Breast epithelium (tissue), 4 donors: ENCODE results near the gene REEP1. TPM values are rescaled to one million over a fixed set of nuclear protein-coding genes. Genes with fewer than 3 reads are reported as not detected.

Source experiments
- DNase-seq, 2 donors: peaks; one replicate each; pipeline ENCODE4 v3.0.0-alpha.2; 2019; ENCODE audit warnings: low spot score in 2 of 2
- H3K27ac ChIP-seq, 2 donors: fragments of 200-600 bp; sonication (generic) in 1 of 2; one replicate each; pipeline ENCODE4 v1.5.1; 2016 to 2019; ENCODE audit warnings: mild to moderate bottlenecking in 1 of 2
- H3K27me3 ChIP-seq, 2 donors: fragments of 200-600 bp; sonication (generic) in 1 of 2; one replicate each; pipeline versions ENCODE4 v1.5.1 to v1.6.0; 2017 to 2019; ENCODE audit warnings: control low read depth in 1 of 2, mild to moderate bottlenecking in 1 of 2
- H3K36me3 ChIP-seq: fragments of 200-600 bp; one replicate; pipeline ENCODE4 v1.5.1; 2019
- H3K4me1 ChIP-seq, 2 donors: fragments of 200-600 bp; sonication (generic); one replicate each; pipeline ENCODE4 v1.5.1; 2016 to 2019; ENCODE audit warnings: control low read depth in 1 of 2
- H3K4me3 ChIP-seq, 3 donors: fragments of 200-600 bp; sonication (generic); 1 replicate in 2 of 3; 2 replicates in 1 of 3; pipeline ENCODE4 v1.5.1; 2016 to 2019; ENCODE audit warnings: mild to moderate bottlenecking in 3 of 3, moderate library complexity in 2 of 3
- H3K9me3 ChIP-seq, 2 donors: fragments of 200-600 bp; sonication (generic) in 1 of 2; one replicate each; pipeline ENCODE4 v1.5.1; 2016 to 2019; ENCODE audit warnings: control low read depth in 1 of 2
- POLR2A ChIP-seq: fragments of 450-650 bp; IDR thresholded peaks from one replicate; pipeline ENCODE4 v1.6.1; 2016; ENCODE audit warnings: antibody characterized with exemption, mild to moderate bottlenecking, moderate library complexity
- POLR2AphosphoS5 ChIP-seq, 3 donors: sonication (generic); formaldehyde crosslinking; IDR thresholded peaks; one replicate each; pipeline ENCODE4 v1.6.1; 2017; ENCODE audit warnings: antibody characterized with exemption in 3 of 3
- intact Hi-C: fragments of 100-400 bp; cut with DNase I; formaldehyde crosslinking; loops from one replicate; pipeline ENCODE4 v1.15.1; 2023; ENCODE audit warnings: low total_unique reads
- total RNA-seq, 3 donors: library from RNA; depleted of rRNA; stranded (reverse); fragments of >200 nt; gene quantifications; one replicate each; pipeline ENCODE4 v1.1.0, GENCODE V29; 2016
- TF ChIP-seq, protein P1 (sequence below), 3 donors: fragments of 450-650 bp; IDR thresholded peaks; one replicate each; pipeline ENCODE4 v1.5.1; 2016 to 2017; ENCODE audit warnings: antibody characterized with exemption in 3 of 3, mild to moderate bottlenecking in 3 of 3, moderate library complexity in 3 of 3

REEP1 gene
- total RNA-seq, 3 donors from 2014 or later = 0.32 to 3.8 (median 1.3) TPM

- intact Hi-C loops = no loop called here
- DNase-seq = no peak
- H3K4me1 ChIP-seq = no peaks in the 10 kb centered on the region
- H3K36me3 ChIP-seq = no peaks in the 10 kb centered on the region
- no peaks in the 10 kb centered on the region for H3K27me3 ChIP-seq
- no peaks in the 10 kb centered on the region for H3K9me3 ChIP-seq
- no peak overlapping the region for H3K27ac ChIP-seq
- no peak overlapping the region for H3K4me3 ChIP-seq
- no peak for TF ChIP-seq POLR2AphosphoS5 (IDR thresholded peaks at IDR 0.05)
- TF ChIP-seq, protein P1, sequence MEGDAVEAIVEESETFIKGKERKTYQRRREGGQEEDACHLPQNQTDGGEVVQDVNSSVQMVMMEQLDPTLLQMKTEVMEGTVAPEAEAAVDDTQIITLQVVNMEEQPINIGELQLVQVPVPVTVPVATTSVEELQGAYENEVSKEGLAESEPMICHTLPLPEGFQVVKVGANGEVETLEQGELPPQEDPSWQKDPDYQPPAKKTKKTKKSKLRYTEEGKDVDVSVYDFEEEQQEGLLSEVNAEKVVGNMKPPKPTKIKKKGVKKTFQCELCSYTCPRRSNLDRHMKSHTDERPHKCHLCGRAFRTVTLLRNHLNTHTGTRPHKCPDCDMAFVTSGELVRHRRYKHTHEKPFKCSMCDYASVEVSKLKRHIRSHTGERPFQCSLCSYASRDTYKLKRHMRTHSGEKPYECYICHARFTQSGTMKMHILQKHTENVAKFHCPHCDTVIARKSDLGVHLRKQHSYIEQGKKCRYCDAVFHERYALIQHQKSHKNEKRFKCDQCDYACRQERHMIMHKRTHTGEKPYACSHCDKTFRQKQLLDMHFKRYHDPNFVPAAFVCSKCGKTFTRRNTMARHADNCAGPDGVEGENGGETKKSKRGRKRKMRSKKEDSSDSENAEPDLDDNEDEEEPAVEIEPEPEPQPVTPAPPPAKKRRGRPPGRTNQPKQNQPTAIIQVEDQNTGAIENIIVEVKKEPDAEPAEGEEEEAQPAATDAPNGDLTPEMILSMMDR (IDR thresholded peaks at IDR 0.05) = no peak
- no peak for TF ChIP-seq POLR2A
Observed at GRCh38 chr2:86305915-86306254, 31.5 kb downstream of the REEP1 start.

DNA sequence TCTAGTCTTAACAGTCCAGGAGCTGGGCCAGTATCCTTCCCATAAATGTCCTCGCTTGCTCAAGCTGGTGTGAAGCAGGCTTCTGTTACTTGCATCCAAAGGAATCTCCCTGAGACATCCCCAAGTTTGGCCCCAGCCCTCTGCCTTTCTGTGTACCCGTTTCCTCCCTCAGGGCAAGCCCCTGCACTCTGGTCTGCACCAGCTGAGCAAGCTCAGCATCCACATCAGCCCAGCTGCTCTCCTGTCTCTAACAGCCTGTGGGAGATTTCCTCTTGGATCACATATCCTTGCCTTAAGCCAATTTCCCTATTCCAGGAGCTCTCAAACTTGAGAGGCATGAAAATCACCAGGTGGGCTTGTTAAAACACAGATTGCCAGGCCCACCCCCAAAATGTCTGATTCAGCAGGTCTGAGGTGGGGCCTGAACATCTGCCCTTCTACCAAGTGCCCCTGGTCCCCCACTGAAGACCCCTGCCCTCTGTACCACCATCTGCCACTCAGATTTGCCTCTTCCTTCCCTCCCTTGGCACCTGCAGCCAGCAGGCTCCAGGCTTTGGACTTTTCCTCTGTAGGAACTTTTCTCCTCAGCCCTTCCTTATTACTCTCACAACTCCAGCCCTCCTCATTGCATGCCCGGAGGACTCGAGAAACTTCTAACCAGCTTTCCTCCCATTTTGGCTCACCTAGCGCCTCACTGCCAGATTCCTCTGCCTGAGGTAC is 32.1 kb downstream of the REEP1 start:
- TF ChIP-seq, protein P1 (IDR thresholded peaks at IDR 0.05) = no peak
- TF ChIP-seq POLR2AphosphoS5 (IDR thresholded peaks at IDR 0.05) (no peak), POLR2A (no peak)
- intact Hi-C loops = no loop called here
- Histone ChIP-seq H3K27ac (no peak overlapping the region), H3K36me3 (no peaks in the 10 kb centered on the region), H3K27me3 (no peaks in the 10 kb centered on the region), H3K4me3 (no peak overlapping the region), H3K9me3 (no peaks in the 10 kb centered on the region), H3K4me1 (no peaks in the 10 kb centered on the region)
- DNase-seq = no peak

GRCh38 chr2:86304416-86304815 is 33.0 kb downstream of the REEP1 start:
- H3K4me3 ChIP-seq = no peak overlapping the region
- no peak for DNase-seq
- H3K27ac ChIP-seq = no peak overlapping the region
- TF ChIP-seq POLR2AphosphoS5 (IDR thresholded peaks at IDR 0.05) = no peak
- H3K9me3 ChIP-seq = no peaks in the 10 kb centered on the region
- intact Hi-C loops = no loop called here
- no peaks in the 10 kb centered on the region for H3K36me3 ChIP-seq
- H3K4me1 ChIP-seq = no peaks in the 10 kb centered on the region
- no peaks in the 10 kb centered on the region for H3K27me3 ChIP-seq

- no peak for DNase-seq
- Histone ChIP-seq H3K4me3 (no peak overlapping the region), H3K27ac (no peak overlapping the region), H3K9me3 (no peaks in the 10 kb centered on the region), H3K4me1 (no peaks in the 10 kb centered on the region), H3K27me3 (no peaks in the 10 kb centered on the region), H3K36me3 (no peaks in the 10 kb centered on the region)
- TF ChIP-seq POLR2A = no peak
- no peak for TF ChIP-seq POLR2AphosphoS5 (IDR thresholded peaks at IDR 0.05)
- TF ChIP-seq, protein P1 (IDR thresholded peaks at IDR 0.05) = no peak
- intact Hi-C loops = no loop called here
Observed at GRCh38 chr2:86302320-86302719, 35.1 kb downstream of the REEP1 start.

GRCh38 chr2:86301711-86302202 is 35.7 kb downstream of the REEP1 start:
- no peak overlapping the region for H3K27ac ChIP-seq
- H3K4me3 ChIP-seq = no peak overlapping the region
- no peaks in the 10 kb centered on the region for H3K27me3 ChIP-seq
- no peaks in the 10 kb centered on the region for H3K4me1 ChIP-seq
- H3K36me3 ChIP-seq = no peaks in the 10 kb centered on the region
- DNase-seq = no peak
- no peaks in the 10 kb centered on the region for H3K9me3 ChIP-seq
- TF ChIP-seq POLR2AphosphoS5 (IDR thresholded peaks at IDR 0.05) (no peak), POLR2A (no peak)
- TF ChIP-seq, protein P1 (IDR thresholded peaks at IDR 0.05) = no peak
- intact Hi-C loops = no loop called here
